GM10248 (cell line): Measurements from ENCODE around the gene KRT40.

Source experiments
- CTCF ChIA-PET: fragments of 300-600 bp; sonication (Branson Sonifier 250); formaldehyde crosslinking; extraction: SDS; loops from one replicate; lab custom pipeline; 2021; ENCODE audit warnings: antibody characterized with exemption; lab: Yijun Ruan, JAX
- POLR2A ChIA-PET: fragments of 350-650 bp; sonication (Branson Sonifier 250); formaldehyde crosslinking; extraction: SDS; loops from one replicate; lab custom pipeline; 2020; ENCODE audit warnings: antibody characterized with exemption; lab: Yijun Ruan, JAX
- DNase-seq: peaks from one replicate; pipeline ENCODE4 v3.0.0; 2012; ENCODE audit errors: extremely low spot score
- CTCF ChIP-seq: IDR thresholded peaks from 2 replicates; pipeline ENCODE4 v1.5.1; 2012; ENCODE audit warnings: mild to moderate bottlenecking, low read depth; ENCODE audit errors: extremely low read depth, missing control alignments, control extremely low read depth

Gene KRT40

GRCh38 chr17:40993839-40994238 is 9.7 kb upstream of the KRT40 start, which contains the start of gene KRTAP3-3:
Gene KRTAP3-3, minus strand, starts transcription at chr17:40994164. Its CDS starts 67 bp downstream, at chr17:40994097.
- POLR2A ChIA-PET = no interaction called here
- DNase-seq = no peak
- CTCF ChIA-PET = no interaction called here
- TF ChIP-seq CTCF = no peak

GRCh38 chr17:40993084-40993483 is 9.0 kb upstream of the KRT40 start:
- POLR2A ChIA-PET = no interaction called here
- DNase-seq = no peak
- no peak for TF ChIP-seq CTCF
- CTCF ChIA-PET = no interaction called here

- ChIA-PET CTCF (interaction anchor here (0.7 kb wide), 1 partner anchor 68 kb away, joined by 3 read pairs; no protein-coding TSS in a partner anchor), POLR2A (no interaction called here)
- no peak for DNase-seq
- TF ChIP-seq CTCF = no peak
These were observed 8.5 kb upstream of the KRT40 start for GRCh38 chr17:40992666-40993065.

- POLR2A ChIA-PET = no interaction called here
These were observed 2.8 kb upstream of the KRT40 start for GRCh38 chr17:40986920-40987319.

GRCh38 chr17:40981115-40981514 is 3.0 kb downstream of the KRT40 start:
- DNase-seq = no peak
- ChIA-PET CTCF (no interaction called here), POLR2A (no interaction called here)
- TF ChIP-seq CTCF = no peak

More at GRCh38 chr17:40986920-40987319, 2.8 kb upstream of the KRT40 start:
- no peak for TF ChIP-seq CTCF
- CTCF ChIA-PET = interaction anchor here (0.9 kb wide), 1 partner anchor 10 kb away, joined by 3 read pairs; no protein-coding TSS in a partner anchor
- DNase-seq = no peak

GRCh38 chr17:40980596-40980995 is 3.5 kb downstream of the KRT40 start:
- ChIA-PET CTCF (interaction anchor here (1.7 kb wide), 1 partner anchor 8 kb away, joined by 4 read pairs; no protein-coding TSS in a partner anchor), POLR2A (no interaction called here)
- no peak for TF ChIP-seq CTCF
- DNase-seq = no peak
